ENCODE data around the gene TAS1R3.

DNA sequence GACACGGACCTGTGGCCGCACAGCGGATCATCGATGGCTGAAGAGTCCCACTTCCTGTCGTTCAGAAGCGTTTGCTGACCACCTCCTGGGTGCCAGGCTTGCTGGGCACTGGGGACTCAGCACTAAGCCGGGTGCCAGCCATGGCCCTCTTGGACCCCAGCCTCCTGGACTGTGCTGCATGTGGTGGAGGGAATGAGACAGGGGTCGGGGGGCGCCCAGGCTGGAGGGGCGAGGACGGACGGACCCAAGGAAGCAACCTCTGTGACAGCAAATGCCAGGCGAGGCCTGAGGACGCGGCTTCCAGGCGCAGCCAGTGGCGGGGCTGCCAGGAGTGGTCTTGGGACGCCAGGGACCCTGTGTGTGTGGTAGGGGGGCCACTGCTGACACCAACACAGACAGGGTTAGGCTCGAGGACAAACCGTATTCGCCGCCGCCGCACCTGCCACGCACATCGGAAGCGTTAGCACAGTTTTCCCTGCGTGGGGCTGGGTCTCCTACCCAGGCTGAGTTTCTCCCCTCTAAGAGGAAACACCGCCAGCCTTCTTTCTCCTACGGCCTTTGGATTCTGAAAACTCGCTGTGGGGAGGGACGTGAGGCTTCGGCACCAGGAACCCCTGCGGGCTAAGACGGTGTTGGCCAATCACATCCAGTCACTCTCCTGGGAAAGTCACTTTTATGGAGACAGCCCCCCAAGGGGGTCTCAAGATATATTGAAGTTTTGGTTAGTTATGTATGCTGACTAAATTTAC lies 30.3 kb downstream of the TAS1R3 start:
- TF ChIP-seq CREB1 (CRISPR knock-in tag; IDR thresholded peaks at IDR 0.05; ENCODE audit: low read depth) (no peak), EZH2phosphoT487 (IDR thresholded peaks at IDR 0.05; ENCODE audit: unreplicated experiment) (no peak), CTCF (conservative IDR thresholded peaks at IDR 0.05; ENCODE audit: low read depth in 2 of 2) (no peak), EZH2 (IDR thresholded peaks at IDR 0.05; ENCODE audit: low read depth, unreplicated experiment) (no peak), JUNB (IDR thresholded peaks at IDR 0.05; ENCODE audit: unreplicated experiment) (no peak), POLR2AphosphoS5 (IDR thresholded peaks at IDR 0.05; ENCODE audit: low read depth) (no peak)
- TF ChIP-seq, protein P1, sequence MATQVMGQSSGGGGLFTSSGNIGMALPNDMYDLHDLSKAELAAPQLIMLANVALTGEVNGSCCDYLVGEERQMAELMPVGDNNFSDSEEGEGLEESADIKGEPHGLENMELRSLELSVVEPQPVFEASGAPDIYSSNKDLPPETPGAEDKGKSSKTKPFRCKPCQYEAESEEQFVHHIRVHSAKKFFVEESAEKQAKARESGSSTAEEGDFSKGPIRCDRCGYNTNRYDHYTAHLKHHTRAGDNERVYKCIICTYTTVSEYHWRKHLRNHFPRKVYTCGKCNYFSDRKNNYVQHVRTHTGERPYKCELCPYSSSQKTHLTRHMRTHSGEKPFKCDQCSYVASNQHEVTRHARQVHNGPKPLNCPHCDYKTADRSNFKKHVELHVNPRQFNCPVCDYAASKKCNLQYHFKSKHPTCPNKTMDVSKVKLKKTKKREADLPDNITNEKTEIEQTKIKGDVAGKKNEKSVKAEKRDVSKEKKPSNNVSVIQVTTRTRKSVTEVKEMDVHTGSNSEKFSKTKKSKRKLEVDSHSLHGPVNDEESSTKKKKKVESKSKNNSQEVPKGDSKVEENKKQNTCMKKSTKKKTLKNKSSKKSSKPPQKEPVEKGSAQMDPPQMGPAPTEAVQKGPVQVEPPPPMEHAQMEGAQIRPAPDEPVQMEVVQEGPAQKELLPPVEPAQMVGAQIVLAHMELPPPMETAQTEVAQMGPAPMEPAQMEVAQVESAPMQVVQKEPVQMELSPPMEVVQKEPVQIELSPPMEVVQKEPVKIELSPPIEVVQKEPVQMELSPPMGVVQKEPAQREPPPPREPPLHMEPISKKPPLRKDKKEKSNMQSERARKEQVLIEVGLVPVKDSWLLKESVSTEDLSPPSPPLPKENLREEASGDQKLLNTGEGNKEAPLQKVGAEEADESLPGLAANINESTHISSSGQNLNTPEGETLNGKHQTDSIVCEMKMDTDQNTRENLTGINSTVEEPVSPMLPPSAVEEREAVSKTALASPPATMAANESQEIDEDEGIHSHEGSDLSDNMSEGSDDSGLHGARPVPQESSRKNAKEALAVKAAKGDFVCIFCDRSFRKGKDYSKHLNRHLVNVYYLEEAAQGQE (IDR thresholded peaks at IDR 0.05; ENCODE audit: unreplicated experiment), result no peak
- TF ChIP-seq, protein P2, sequence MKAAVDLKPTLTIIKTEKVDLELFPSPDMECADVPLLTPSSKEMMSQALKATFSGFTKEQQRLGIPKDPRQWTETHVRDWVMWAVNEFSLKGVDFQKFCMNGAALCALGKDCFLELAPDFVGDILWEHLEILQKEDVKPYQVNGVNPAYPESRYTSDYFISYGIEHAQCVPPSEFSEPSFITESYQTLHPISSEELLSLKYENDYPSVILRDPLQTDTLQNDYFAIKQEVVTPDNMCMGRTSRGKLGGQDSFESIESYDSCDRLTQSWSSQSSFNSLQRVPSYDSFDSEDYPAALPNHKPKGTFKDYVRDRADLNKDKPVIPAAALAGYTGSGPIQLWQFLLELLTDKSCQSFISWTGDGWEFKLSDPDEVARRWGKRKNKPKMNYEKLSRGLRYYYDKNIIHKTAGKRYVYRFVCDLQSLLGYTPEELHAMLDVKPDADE (IDR thresholded peaks at IDR 0.05), result no peak
